Fibroblast of the aortic adventitia (primary cell): ENCODE data around the gene MAP7D2. TPM values are rescaled to one million over a fixed set of nuclear protein-coding genes. Genes with fewer than 3 reads are reported as not detected.

Experiments used
- DNase-seq: peaks from one replicate; pipeline ENCODE4 v3.0.0-alpha.2; 2010; ENCODE audit warnings: low read depth
- H3K4me3 ChIP-seq: 2 replicates; pipeline ENCODE4 v1.5.1; 2011; ENCODE audit warnings: low read depth, mild to moderate bottlenecking, control low read depth, low read length, moderate library complexity
- total RNA-seq: library from RNA; depleted of rRNA; stranded (reverse); fragments of >200 nt; gene quantifications from 2 replicates; pipeline ENCODE4 v1.2.3, GENCODE V29; 2012; ENCODE audit warnings: low replicate concordance
- TF ChIP-seq, protein P1 (sequence below): IDR thresholded peaks from 2 replicates; pipeline ENCODE4 v1.5.1; 2011; ENCODE audit warnings: mild to moderate bottlenecking, low read length, control low read depth, inconsistent platforms; ENCODE audit not compliant: insufficient read depth

MAP7D2 gene
- total RNA-seq, 1 donor = 0.18 TPM

DNA sequence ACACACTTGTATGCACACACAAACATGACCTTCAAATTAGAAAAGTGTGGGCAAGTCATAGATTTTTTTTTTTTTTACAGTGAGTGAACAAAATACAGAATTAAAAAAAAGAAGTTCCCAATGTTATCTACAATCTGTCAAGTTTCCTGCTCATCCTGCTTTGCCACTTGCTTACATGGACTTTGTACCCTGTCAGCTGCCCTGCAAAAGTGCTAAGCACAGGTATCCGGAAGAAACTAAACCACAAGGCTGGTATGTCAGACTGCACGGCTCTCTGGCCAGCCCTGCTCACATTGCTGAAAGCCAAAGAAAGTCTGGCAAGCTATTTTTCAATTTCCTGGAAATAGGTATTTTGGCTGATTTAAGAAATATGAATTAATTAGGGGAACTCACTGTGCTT is 87.0 kb downstream of the MAP7D2 start:
- DNase-seq = no peak
- TF ChIP-seq, protein P1, sequence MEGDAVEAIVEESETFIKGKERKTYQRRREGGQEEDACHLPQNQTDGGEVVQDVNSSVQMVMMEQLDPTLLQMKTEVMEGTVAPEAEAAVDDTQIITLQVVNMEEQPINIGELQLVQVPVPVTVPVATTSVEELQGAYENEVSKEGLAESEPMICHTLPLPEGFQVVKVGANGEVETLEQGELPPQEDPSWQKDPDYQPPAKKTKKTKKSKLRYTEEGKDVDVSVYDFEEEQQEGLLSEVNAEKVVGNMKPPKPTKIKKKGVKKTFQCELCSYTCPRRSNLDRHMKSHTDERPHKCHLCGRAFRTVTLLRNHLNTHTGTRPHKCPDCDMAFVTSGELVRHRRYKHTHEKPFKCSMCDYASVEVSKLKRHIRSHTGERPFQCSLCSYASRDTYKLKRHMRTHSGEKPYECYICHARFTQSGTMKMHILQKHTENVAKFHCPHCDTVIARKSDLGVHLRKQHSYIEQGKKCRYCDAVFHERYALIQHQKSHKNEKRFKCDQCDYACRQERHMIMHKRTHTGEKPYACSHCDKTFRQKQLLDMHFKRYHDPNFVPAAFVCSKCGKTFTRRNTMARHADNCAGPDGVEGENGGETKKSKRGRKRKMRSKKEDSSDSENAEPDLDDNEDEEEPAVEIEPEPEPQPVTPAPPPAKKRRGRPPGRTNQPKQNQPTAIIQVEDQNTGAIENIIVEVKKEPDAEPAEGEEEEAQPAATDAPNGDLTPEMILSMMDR = no peak
- H3K4me3 ChIP-seq = no peak overlapping the region

DNA sequence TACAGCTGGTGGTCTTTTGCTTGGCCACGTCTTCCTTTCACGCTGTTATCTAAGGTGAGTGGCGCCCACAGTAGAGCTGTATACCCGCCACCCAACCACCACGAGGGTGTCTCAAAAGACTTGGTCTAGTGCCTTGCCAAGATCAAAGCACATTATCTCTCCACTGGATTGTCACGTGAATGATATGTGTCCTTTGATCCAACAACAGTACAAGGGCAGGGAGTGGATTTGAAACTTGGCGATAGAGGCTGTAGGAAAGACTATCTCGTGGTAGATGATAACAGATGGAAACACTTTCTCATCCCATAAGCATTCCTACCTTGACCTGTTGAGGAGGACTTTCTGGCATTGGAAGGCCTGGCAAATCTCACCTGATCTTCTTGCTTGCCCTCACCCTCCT is 88.1 kb downstream of the MAP7D2 start:
- TF ChIP-seq, protein P1 = no peak
- no peak overlapping the region for H3K4me3 ChIP-seq
- DNase-seq = no peak

DNA sequence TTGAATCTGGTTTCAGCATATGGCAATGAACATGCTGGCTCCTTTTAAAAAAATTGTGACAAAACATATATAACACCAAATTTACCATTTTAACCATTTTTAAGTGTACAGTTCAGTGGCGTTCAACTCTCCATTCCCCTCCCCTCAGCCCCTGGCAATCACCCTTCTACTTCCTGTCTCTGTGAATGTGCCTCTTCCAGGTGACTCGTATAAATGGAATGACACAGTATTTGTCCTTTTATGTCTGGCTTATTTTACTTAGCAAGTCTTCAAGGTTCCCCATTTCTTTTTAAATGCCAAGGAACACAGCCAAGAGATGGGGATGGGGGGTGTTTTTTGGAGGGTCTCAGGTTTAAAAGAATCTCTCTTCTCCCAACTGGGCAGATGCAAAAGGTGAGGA is 90.4 kb downstream of the MAP7D2 start:
- TF ChIP-seq, protein P1 = no peak
- peak; percentile 35 for DNase-seq
- H3K4me3 ChIP-seq = no peak overlapping the region

DNA sequence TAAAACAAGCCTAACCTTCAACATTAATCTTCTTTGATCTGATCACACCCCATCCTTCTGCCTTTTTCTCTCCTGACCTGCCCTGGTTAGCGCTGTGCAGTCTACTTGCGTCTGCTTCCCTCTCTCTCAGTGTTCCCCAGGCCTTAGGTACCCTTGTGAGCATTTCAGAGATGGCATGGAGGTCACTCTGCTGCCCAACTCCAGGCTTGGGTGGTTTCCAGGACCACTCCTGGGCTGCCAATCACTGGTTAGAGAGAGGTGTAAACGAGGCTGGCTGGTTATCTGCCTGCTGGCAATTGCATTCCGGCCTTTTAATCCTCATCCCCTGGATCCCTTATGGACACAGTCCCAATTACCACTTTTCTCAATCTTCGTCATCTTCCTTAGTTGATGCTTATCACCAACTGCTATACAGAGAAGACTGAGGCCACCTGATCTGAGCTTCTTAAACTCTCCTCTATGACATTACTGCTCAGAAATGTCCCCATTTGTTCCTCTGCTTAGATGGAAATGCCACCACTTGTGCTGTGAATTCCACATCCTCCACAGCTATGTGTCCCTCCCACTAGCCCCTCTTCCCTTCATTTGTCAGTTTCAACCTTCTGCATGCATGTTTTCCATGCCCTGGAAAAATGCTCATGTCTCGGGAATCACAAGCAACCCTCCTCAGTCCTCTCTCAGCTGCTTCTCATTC is 96.9 kb downstream of the MAP7D2 start:
- H3K4me3 ChIP-seq = no peak overlapping the region
- no peak for DNase-seq
- TF ChIP-seq, protein P1 = no peak

DNA sequence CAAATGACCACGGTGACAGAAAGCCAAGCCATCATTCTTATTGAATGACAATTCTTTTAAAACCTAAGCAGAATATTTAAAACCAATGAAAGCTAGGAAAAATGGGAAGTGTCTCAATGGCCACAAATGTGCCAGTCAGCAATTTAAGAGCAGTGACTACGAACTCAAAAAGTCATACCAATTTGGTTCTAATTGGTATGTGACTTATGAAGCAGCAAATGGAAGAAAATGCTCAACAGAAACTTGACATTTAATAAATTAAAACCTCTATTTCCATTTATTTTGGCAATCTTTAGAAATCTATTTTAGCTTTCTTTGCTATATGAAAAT is 100.1 kb downstream of the MAP7D2 start:
- H3K4me3 ChIP-seq = no peak overlapping the region
- no peak for DNase-seq
- TF ChIP-seq, protein P1 = no peak

DNA sequence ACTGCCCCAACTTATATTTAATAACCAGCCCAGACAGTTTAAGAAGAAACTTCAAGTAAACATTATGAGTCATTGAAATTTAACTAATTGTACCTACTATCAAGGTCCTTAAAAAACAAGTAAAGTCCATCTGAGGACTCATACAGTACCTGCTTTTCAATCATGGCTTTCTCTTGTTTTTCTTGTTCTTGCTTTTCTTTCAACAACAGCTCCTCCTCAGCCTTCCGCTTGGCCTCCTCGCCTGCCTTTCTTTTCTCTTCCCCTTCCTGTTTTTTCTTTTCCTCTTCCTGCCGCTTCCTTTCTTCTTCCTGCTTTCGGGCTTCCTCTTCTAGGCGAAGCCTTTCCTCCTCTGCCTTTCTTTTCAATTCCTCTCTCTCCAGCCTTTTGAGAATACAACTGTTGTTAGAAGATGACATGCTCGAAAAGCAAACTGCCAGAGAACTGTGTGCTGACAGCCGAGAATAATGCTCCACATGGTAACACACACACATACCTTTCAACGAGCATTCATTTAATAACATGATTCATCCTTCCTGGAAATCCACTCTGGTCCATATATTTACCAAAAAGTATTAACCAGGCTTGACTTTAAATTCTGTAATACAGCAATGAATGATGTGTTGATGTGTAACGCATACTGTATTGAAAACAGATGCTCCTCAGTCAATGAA is 100.6 kb downstream of the MAP7D2 start:
- H3K4me3 ChIP-seq = no peak overlapping the region
- DNase-seq = no peak
- TF ChIP-seq, protein P1 = no peak
